ES-I3 (cell line): ENCODE data around the gene ENTHD1.

Source experiments
- H3K36me3 ChIP-seq: 2 replicates; pipeline ENCODE4 v1.6.1; 2013; ENCODE audit warnings: mild to moderate bottlenecking, low read length, control low read depth, moderate library complexity; ENCODE audit not compliant: insufficient read depth
- H3K4me1 ChIP-seq: 2 replicates; pipeline ENCODE4 v1.6.1; 2013; ENCODE audit warnings: mild to moderate bottlenecking, control low read depth, low read length; ENCODE audit not compliant: insufficient read depth
- H3K9ac ChIP-seq: 2 replicates; pipeline ENCODE4 v1.6.1; 2013; ENCODE audit warnings: low read depth, mild to moderate bottlenecking, low read length, moderate library complexity
- H3K9me3 ChIP-seq: 2 replicates; pipeline ENCODE4 v1.6.1; 2013; ENCODE audit warnings: mild to moderate bottlenecking, low read length, moderate library complexity; ENCODE audit not compliant: control insufficient read depth, insufficient read depth

The ENTHD1 gene

DNA sequence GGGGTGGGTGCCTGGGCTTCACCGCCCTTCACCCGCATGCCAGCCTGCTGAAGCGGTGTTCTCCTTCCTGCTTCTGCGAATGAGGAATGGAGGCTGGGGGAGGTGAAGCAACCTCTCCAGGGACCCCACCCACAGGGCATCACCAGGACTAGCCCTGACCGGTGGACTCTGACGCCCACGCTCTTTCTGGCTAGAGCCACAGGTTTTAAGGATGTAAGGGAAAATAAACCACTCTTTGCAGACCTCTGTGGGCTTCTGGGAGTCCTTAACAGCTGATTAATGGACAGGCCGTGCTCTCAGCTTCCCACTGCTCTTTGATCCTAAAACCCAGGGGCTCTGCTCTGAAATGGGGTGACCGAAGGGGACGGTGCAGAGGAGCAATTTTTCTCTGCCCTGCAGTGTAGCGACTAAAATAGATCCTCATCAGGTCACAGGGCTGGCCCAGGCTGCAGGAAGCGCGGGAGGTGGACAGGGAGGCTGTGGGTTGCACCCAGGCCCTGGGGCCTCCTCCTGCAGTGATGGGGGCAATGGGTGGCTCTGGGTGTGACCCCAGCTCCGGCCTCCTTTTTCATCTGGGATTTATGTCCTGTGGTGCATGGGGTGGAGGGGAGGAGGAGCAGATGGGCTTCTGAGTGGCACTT, 195.7 kb downstream of the ENTHD1 start:
- H3K9ac ChIP-seq, result no peak overlapping the region
- H3K36me3 ChIP-seq, result no peaks in the 10 kb centered on the region
- no peaks in the 10 kb centered on the region for H3K4me1 ChIP-seq
- no peaks in the 10 kb centered on the region for H3K9me3 ChIP-seq

DNA sequence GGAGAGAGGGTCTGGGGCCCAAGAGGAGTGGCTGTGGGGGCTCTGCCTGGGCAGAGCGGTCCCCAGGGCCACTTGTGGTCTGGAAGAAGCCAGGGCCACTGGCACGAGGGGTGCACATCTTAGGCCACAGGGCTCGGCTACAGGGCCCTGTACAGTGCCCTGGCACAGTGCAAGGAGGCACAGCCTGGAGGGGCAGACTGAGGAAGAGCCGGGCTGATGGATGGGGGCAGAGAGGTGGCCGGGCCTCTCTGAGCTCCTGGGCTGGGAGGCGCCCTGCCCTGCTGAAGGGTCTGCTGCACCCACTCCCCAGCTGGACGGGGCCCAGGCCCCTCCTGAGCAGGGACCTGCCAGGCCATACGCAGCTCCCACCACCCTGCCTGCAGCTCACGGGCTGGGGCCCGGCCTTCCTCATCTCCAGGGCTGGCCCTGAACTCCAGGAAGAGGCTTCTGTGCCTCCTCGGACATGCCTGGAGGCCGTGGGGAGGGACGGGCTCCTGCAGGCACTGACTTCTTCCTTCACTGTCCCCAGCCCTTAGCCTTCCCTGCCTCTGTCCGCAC, 199.5 kb downstream of the ENTHD1 start:
- H3K4me1 ChIP-seq, result no peaks in the 10 kb centered on the region
- H3K9ac ChIP-seq, result no peak overlapping the region
- no peaks in the 10 kb centered on the region for H3K36me3 ChIP-seq
- no peaks in the 10 kb centered on the region for H3K9me3 ChIP-seq
